Measurements from ENCODE around the gene FAM114A2. TPM values are rescaled to one million over a fixed set of nuclear protein-coding genes. Genes with fewer than 3 reads are reported as not detected.
A peak's percentile ranks its signal among the peaks of the same experiment; 100 is the strongest.

FAM114A2 gene
- polyA plus RNA-seq, 4 donors: 7.2 to 18.5 (median 10.8) TPM

DNA sequence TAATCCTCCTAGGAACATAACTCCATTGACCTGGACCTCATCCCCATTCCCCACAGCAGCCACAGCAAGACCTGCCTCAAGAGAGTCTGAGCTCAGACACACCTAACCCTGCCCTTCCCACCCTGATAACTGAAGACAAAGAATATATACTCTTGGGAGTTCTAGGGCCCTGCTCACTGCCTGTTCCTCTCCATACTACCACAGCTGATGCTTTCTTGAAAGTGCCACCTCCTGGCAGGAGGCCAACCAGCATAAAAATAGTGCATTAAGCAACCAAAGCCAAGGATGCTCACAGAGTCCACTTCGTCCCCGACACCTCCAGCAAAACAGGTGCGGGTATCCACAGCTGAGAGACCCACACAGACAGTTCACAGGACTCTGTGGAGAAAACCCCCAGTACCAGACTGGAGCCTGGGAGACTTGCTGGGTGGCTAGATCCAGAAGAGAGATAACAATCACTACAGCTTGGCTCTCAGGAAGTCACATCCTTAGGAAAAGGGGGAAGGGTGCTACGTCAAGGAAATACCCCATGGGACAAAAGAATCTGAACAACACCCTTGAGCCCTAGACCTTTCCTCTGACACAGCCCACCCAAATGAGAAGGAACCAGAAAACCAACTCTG, 23.5 kb downstream of the FAM114A2 start:
- Histone ChIP-seq H3K36me3 (ENCODE audit: control insufficient read depth in 3 of 3, insufficient read depth in 2 of 3, low read depth in 1 of 3, low read length in 3 of 3) (peaks cover 0 to 16% (median 11%) of the 10 kb centered on the region in 3 donors), H3K27me3 (ENCODE audit: control insufficient read depth in 3 of 3, insufficient read depth in 3 of 3, low read length in 3 of 3) (no peaks in the 10 kb centered on the region), H3K9me3 (ENCODE audit: control insufficient read depth in 2 of 2, insufficient read depth in 1 of 2, low read depth in 1 of 2, low read length in 1 of 2) (peaks cover 0 to 10% of the 10 kb centered on the region in 2 donors), H3K4me1 (ENCODE audit: control insufficient read depth in 3 of 3, insufficient read depth in 2 of 3, low read depth in 1 of 3, low read length in 2 of 3) (no peaks in the 10 kb centered on the region), H3K27ac (ENCODE audit: low read depth in 1 of 3, low read length in 2 of 3) (no peak overlapping the region), H3K4me3 (ENCODE audit: low read depth in 1 of 3, low read length in 3 of 3) (no peak overlapping the region)
- DNase-seq (no peak), FAIRE-seq (no peak)
- 90 to 99% (median 91%) methylated on average over 4 of the region's 4 CpGs for whole genome bisulfite sequencing, 3 donors

DNA sequence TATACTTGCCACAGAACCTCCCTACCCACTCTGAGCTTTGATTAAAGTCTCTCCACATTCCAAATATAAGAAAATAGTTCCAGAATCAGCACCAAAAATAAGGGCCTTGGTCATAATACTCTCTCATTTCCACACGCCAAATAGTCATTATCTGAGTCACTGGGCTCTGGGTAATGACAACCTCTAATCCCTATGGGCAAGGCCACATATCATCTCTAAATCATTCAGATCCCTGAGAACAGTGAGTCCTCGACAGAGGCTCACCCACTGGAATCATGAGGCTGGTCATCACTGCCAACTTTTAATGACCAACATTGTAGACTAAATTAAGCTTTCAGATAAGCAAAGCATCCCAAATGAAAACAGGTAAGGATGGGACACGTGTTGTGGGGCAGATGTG, 28.1 kb downstream of the FAM114A2 start:
- H3K27me3 ChIP-seq (ENCODE audit: control insufficient read depth in 3 of 3, insufficient read depth in 3 of 3, low read length in 3 of 3): no peaks in the 10 kb centered on the region
- no peak for FAIRE-seq
- H3K4me1 ChIP-seq (ENCODE audit: control insufficient read depth in 3 of 3, insufficient read depth in 2 of 3, low read depth in 1 of 3, low read length in 2 of 3): no peaks in the 10 kb centered on the region
- H3K9me3 ChIP-seq (ENCODE audit: control insufficient read depth in 2 of 2, insufficient read depth in 1 of 2, low read depth in 1 of 2, low read length in 1 of 2): peaks cover 0 to 10% of the 10 kb centered on the region in 2 donors
- H3K4me3 ChIP-seq (ENCODE audit: low read depth in 1 of 3, low read length in 3 of 3): no peak overlapping the region
- no peak overlapping the region for H3K27ac ChIP-seq (ENCODE audit: low read depth in 1 of 3, low read length in 2 of 3)
- H3K36me3 ChIP-seq (ENCODE audit: control insufficient read depth in 3 of 3, insufficient read depth in 2 of 3, low read depth in 1 of 3, low read length in 3 of 3): peaks cover 0 to 16% (median 11%) of the 10 kb centered on the region in 3 donors
- 52 to 54% (median 52%) methylated on average over 3 of the region's 3 CpGs for WGBS, 3 donors
- no peak for DNase-seq

DNA sequence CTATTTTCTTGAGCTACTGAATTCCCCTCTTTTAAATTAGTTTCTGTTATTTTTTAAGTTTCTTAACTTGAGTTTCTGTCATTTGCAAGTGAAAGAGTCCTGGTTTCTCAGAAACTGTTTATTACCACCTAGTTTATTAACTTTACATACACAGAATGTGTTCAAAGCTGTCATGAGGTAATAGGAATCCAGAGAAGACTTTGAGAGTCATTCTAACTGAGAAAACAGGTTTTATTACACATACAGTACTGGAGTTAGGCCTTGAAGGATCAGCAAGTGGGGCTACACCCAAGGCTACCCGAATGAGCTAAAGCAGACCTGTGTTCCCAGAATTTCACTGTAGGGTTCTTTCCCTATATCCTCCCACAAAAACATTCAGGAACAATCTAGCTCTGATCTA, 33.1 kb downstream of the FAM114A2 start:
- Histone ChIP-seq H3K27ac (ENCODE audit: low read depth in 1 of 3, low read length in 2 of 3) (no peak overlapping the region), H3K36me3 (ENCODE audit: control insufficient read depth in 3 of 3, insufficient read depth in 2 of 3, low read depth in 1 of 3, low read length in 3 of 3) (peaks cover 2 to 4% (median 3%) of the 10 kb centered on the region in 3 donors), H3K4me3 (ENCODE audit: low read depth in 1 of 3, low read length in 3 of 3) (no peak overlapping the region), H3K4me1 (ENCODE audit: control insufficient read depth in 3 of 3, insufficient read depth in 2 of 3, low read depth in 1 of 3, low read length in 2 of 3) (no peaks in the 10 kb centered on the region), H3K9me3 (ENCODE audit: control insufficient read depth in 2 of 2, insufficient read depth in 1 of 2, low read depth in 1 of 2, low read length in 1 of 2) (no peaks in the 10 kb centered on the region), H3K27me3 (ENCODE audit: control insufficient read depth in 3 of 3, insufficient read depth in 3 of 3, low read length in 3 of 3) (no peaks in the 10 kb centered on the region)
- DNase-seq (peak in 1 of 2 donors; percentile 20), FAIRE-seq (no peak)
- WGBS, 3 donors: 85 to 93% (median 91%) methylated on average over 1 of the region's 1 CpG

DNA sequence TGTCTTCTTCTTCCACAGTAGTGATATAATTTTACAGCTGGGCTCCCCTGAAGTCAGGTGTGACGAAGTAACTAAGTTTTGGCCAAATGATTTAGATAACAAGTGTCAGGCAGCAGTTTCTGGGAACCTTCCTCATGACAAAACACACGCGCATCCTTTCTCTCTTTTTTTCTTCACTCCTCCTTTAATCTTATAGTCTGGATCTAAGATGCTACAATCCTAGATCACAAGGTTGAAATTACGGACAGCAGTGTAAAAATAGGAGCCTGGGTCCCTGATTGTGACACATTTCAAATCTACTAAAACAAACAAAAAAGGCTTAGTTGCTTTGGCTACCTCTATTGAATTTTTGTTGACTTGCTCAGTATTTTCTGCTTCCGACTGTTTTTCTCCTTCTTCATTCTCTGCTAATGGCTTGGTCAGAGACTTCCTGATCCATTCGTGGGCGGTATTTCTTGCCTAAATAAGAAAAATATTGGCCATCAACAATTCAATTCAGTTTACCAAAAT, 36.1 kb downstream of the FAM114A2 start:
- Histone ChIP-seq H3K4me3 (ENCODE audit: low read depth in 1 of 3, low read length in 3 of 3) (no peak overlapping the region), H3K27ac (ENCODE audit: low read depth in 1 of 3, low read length in 2 of 3) (peak overlapping the region; percentile 5 to 83 (median 32)), H3K27me3 (ENCODE audit: control insufficient read depth in 3 of 3, insufficient read depth in 3 of 3, low read length in 3 of 3) (no peaks in the 10 kb centered on the region), H3K4me1 (ENCODE audit: control insufficient read depth in 3 of 3, insufficient read depth in 2 of 3, low read depth in 1 of 3, low read length in 2 of 3) (no peaks in the 10 kb centered on the region), H3K36me3 (ENCODE audit: control insufficient read depth in 3 of 3, insufficient read depth in 2 of 3, low read depth in 1 of 3, low read length in 3 of 3) (peaks cover 2 to 5% (median 5%) of the 10 kb centered on the region in 3 donors), H3K9me3 (ENCODE audit: control insufficient read depth in 2 of 2, insufficient read depth in 1 of 2, low read depth in 1 of 2, low read length in 1 of 2) (no peaks in the 10 kb centered on the region)
- FAIRE-seq: no peak
- 69 to 85% (median 80%) methylated on average over 7 of the region's 7 CpGs for WGBS, 3 donors
- DNase-seq: no peak

DNA sequence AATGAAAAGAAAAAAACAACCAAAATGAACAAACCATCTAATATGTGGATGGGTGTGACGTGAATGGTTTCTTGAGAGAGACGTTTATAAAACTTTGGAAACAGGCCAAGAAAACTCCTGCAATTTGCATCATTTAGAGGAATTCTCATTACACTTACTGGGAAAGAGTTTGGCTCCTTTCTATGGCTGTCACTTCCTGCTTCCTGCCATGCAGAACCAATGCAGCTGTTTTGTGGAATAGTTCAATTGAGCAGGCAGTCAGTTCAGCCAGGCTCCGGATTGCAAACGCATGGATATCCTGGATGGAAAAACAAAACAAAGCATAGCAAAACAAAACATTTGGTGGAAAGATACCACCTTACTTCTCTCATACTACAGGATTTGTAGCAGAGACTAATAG, 36.6 kb downstream of the FAM114A2 start:
- Histone ChIP-seq H3K36me3 (ENCODE audit: control insufficient read depth in 3 of 3, insufficient read depth in 2 of 3, low read depth in 1 of 3, low read length in 3 of 3) (peaks cover 5% of the 10 kb centered on the region in 3 donors), H3K4me3 (ENCODE audit: low read depth in 1 of 3, low read length in 3 of 3) (no peak overlapping the region), H3K27ac (ENCODE audit: low read depth in 1 of 3, low read length in 2 of 3) (peak overlapping the region in 2 of 3 donors; percentile 5 to 83), H3K9me3 (ENCODE audit: control insufficient read depth in 2 of 2, insufficient read depth in 1 of 2, low read depth in 1 of 2, low read length in 1 of 2) (no peaks in the 10 kb centered on the region), H3K4me1 (ENCODE audit: control insufficient read depth in 3 of 3, insufficient read depth in 2 of 3, low read depth in 1 of 3, low read length in 2 of 3) (no peaks in the 10 kb centered on the region), H3K27me3 (ENCODE audit: control insufficient read depth in 3 of 3, insufficient read depth in 3 of 3, low read length in 3 of 3) (no peaks in the 10 kb centered on the region)
- peak in 1 of 2 donors; percentile 27 for DNase-seq
- FAIRE-seq: no peak
- WGBS, 3 donors: 41 to 63% (median 61%) methylated on average over 4 of the region's 4 CpGs

DNA sequence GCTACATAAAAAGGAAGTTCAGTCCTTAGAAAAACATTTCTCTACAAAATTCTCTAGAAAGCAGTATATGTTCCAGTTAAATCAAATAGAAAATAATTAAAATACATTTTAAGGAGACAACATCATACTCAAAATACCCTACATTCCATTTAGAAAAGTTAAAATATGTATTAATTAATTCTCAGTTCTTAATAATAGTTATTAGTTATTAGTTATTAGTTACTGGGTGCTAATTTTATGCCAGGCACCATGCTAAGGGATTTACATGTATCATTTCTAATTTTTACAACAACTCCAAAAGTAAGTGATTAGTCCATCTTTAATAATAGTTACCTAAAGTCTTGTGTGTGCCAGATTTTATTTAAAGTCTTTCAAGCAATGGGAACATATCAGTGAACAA, 38.0 kb downstream of the FAM114A2 start:
- no peak overlapping the region for H3K4me3 ChIP-seq (ENCODE audit: low read depth in 1 of 3, low read length in 3 of 3)
- no peaks in the 10 kb centered on the region for H3K4me1 ChIP-seq (ENCODE audit: control insufficient read depth in 3 of 3, insufficient read depth in 2 of 3, low read depth in 1 of 3, low read length in 2 of 3)
- H3K9me3 ChIP-seq (ENCODE audit: control insufficient read depth in 2 of 2, insufficient read depth in 1 of 2, low read depth in 1 of 2, low read length in 1 of 2): no peaks in the 10 kb centered on the region
- no peak overlapping the region for H3K27ac ChIP-seq (ENCODE audit: low read depth in 1 of 3, low read length in 2 of 3)
- DNase-seq (no peak), FAIRE-seq (no peak)
- H3K36me3 ChIP-seq (ENCODE audit: control insufficient read depth in 3 of 3, insufficient read depth in 2 of 3, low read depth in 1 of 3, low read length in 3 of 3): peaks cover 5 to 8% (median 5%) of the 10 kb centered on the region in 3 donors
- H3K27me3 ChIP-seq (ENCODE audit: control insufficient read depth in 3 of 3, insufficient read depth in 3 of 3, low read length in 3 of 3): no peaks in the 10 kb centered on the region

DNA sequence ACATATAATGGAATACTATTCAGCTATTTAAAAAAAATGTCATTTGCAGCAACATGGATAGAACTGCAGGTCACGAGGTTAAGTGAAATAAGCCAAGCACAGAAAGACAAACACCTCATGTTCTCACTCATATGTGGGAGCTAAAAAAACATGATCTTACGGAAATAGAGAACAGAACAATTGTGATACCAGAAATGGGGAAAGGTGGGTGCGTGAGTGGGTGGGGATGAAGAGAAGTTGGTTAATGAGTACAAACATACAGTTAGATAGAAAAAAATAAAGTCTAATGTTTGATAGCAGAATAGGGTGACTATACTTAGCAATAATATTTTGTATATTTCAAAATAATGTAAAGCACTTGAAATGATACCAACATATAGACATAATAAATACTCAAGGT, 38.7 kb downstream of the FAM114A2 start:
- H3K36me3 ChIP-seq (ENCODE audit: control insufficient read depth in 3 of 3, insufficient read depth in 2 of 3, low read depth in 1 of 3, low read length in 3 of 3): peaks cover 2 to 8% (median 5%) of the 10 kb centered on the region in 3 donors
- H3K4me1 ChIP-seq (ENCODE audit: control insufficient read depth in 3 of 3, insufficient read depth in 2 of 3, low read depth in 1 of 3, low read length in 2 of 3): no peaks in the 10 kb centered on the region
- no peaks in the 10 kb centered on the region for H3K9me3 ChIP-seq (ENCODE audit: control insufficient read depth in 2 of 2, insufficient read depth in 1 of 2, low read depth in 1 of 2, low read length in 1 of 2)
- no peak overlapping the region for H3K27ac ChIP-seq (ENCODE audit: low read depth in 1 of 3, low read length in 2 of 3)
- DNase-seq: no peak
- WGBS, 3 donors: 93 to 99% (median 96%) methylated on average over 3 of the region's 3 CpGs
- H3K27me3 ChIP-seq (ENCODE audit: control insufficient read depth in 3 of 3, insufficient read depth in 3 of 3, low read length in 3 of 3): no peaks in the 10 kb centered on the region
- no peak overlapping the region for H3K4me3 ChIP-seq (ENCODE audit: low read depth in 1 of 3, low read length in 3 of 3)
- no peak for FAIRE-seq

DNA sequence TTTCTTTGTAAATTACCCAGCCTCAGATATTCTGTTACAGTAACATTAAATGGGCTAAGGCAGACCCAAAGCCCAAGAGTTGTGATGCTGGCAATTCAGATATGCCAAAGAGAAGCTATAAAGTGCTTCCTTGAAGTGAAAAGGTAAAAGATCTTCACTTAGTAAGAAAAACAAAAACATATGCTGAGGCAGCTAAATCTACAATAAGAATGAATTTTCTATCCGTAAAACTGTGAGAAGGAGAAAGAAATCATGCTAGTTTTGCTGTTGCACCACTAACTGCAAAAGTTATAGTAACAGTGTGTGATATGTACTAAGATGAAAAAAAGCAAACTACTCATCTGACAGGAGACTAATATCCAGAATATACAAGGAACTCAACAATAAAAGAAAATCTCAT, 39.9 kb downstream of the FAM114A2 start:
- no peak for FAIRE-seq
- Histone ChIP-seq H3K4me1 (ENCODE audit: control insufficient read depth in 3 of 3, insufficient read depth in 2 of 3, low read depth in 1 of 3, low read length in 2 of 3) (no peaks in the 10 kb centered on the region), H3K27ac (ENCODE audit: low read depth in 1 of 3, low read length in 2 of 3) (no peak overlapping the region), H3K9me3 (ENCODE audit: control insufficient read depth in 2 of 2, insufficient read depth in 1 of 2, low read depth in 1 of 2, low read length in 1 of 2) (no peaks in the 10 kb centered on the region), H3K4me3 (ENCODE audit: low read depth in 1 of 3, low read length in 3 of 3) (no peak overlapping the region), H3K36me3 (ENCODE audit: control insufficient read depth in 3 of 3, insufficient read depth in 2 of 3, low read depth in 1 of 3, low read length in 3 of 3) (peaks cover 2 to 8% (median 5%) of the 10 kb centered on the region in 3 donors), H3K27me3 (ENCODE audit: control insufficient read depth in 3 of 3, insufficient read depth in 3 of 3, low read length in 3 of 3) (no peaks in the 10 kb centered on the region)
- 92 to 100% (median 95%) methylated on average over 1 of the region's 1 CpG for WGBS, 3 donors
- no peak for DNase-seq

DNA sequence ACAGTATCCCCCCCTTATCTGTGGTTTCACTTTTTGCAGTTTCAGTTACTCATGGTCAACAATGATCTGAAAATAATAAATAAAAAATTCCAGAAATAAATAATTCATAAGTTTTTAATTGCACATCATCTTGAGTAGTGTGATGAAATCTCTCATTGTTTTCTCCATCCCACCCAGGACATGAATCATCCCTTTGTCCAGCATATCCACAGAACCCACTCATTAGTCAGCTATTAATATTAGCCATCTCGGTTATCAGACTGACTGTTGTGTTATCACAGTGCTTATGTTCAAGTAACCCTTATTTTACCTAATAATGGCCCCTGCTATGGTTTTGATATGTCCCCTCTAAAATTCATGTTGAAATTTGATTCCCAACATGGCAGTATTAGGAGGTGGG, 40.7 kb downstream of the FAM114A2 start:
- FAIRE-seq: no peak
- no peaks in the 10 kb centered on the region for H3K4me1 ChIP-seq (ENCODE audit: control insufficient read depth in 3 of 3, insufficient read depth in 2 of 3, low read depth in 1 of 3, low read length in 2 of 3)
- no peaks in the 10 kb centered on the region for H3K27me3 ChIP-seq (ENCODE audit: control insufficient read depth in 3 of 3, insufficient read depth in 3 of 3, low read length in 3 of 3)
- peaks cover 2 to 8% (median 5%) of the 10 kb centered on the region in 3 donors for H3K36me3 ChIP-seq (ENCODE audit: control insufficient read depth in 3 of 3, insufficient read depth in 2 of 3, low read depth in 1 of 3, low read length in 3 of 3)
- no peak overlapping the region for H3K4me3 ChIP-seq (ENCODE audit: low read depth in 1 of 3, low read length in 3 of 3)
- H3K27ac ChIP-seq (ENCODE audit: low read depth in 1 of 3, low read length in 2 of 3): no peak overlapping the region
- no peak for DNase-seq
- H3K9me3 ChIP-seq (ENCODE audit: control insufficient read depth in 2 of 2, insufficient read depth in 1 of 2, low read depth in 1 of 2, low read length in 1 of 2): no peaks in the 10 kb centered on the region
- 81 to 87% (median 82%) methylated on average over 1 of the region's 1 CpG for WGBS, 3 donors
